Activated naive CD4-positive, alpha-beta T cell treated with anti-CD3 and anti-CD28 coated beads, Interleukin-2, amount 50 U/mL, for 24 hours (primary cell): ENCODE measurements around the gene UVRAG.
"Not testable (repeated sequence)": the region's sequence is repeated elsewhere in the genome, so short reads cannot be mapped to it uniquely, and the experiment has no call there.

Experiments used
- H3K27ac Mint-ChIP-seq: one replicate; pipeline ENCODE4 v1.8.0; 2021; ENCODE audit warnings: mild to moderate bottlenecking, mixed read lengths
- H3K27me3 Mint-ChIP-seq: one replicate; pipeline ENCODE4 v1.8.0; 2021; ENCODE audit warnings: mixed read lengths
- H3K36me3 Mint-ChIP-seq: one replicate; pipeline ENCODE4 v1.8.0; 2021; ENCODE audit warnings: mixed read lengths
- H3K4me1 Mint-ChIP-seq: one replicate; pipeline ENCODE4 v1.8.0; 2021; ENCODE audit warnings: mixed read lengths
- H3K4me3 Mint-ChIP-seq: one replicate; pipeline ENCODE4 v1.8.0; 2021; ENCODE audit warnings: mild to moderate bottlenecking, mixed read lengths
- H3K9me3 Mint-ChIP-seq: one replicate; pipeline ENCODE4 v1.8.0; 2021; ENCODE audit warnings: mixed read lengths

UVRAG gene

GRCh38 chr11:75949023-75949672 is 134.1 kb downstream of the UVRAG start:
- no peaks in the 10 kb centered on the region for H3K36me3 Mint-ChIP-seq
- H3K27me3 Mint-ChIP-seq, result no peaks in the 10 kb centered on the region
- no peak overlapping the region for H3K27ac Mint-ChIP-seq
- peaks cover 28% of the 10 kb centered on the region for H3K4me1 Mint-ChIP-seq
- H3K4me3 Mint-ChIP-seq, result no peak overlapping the region
- H3K9me3 Mint-ChIP-seq, result no peaks in the 10 kb centered on the region

GRCh38 chr11:75950141-75950540 is 135.1 kb downstream of the UVRAG start:
- no peaks in the 10 kb centered on the region for H3K9me3 Mint-ChIP-seq
- H3K27ac Mint-ChIP-seq, result no peak overlapping the region
- H3K4me3 Mint-ChIP-seq, result no peak overlapping the region
- no peaks in the 10 kb centered on the region for H3K27me3 Mint-ChIP-seq
- peaks cover 28% of the 10 kb centered on the region for H3K4me1 Mint-ChIP-seq
- H3K36me3 Mint-ChIP-seq, result peaks cover 2% of the 10 kb centered on the region

GRCh38 chr11:75954039-75954438 is 139.0 kb downstream of the UVRAG start:
- Mint-ChIP-seq H3K4me3 (no peak overlapping the region), H3K36me3 (peaks cover 6% of the 10 kb centered on the region), H3K4me1 (peaks cover 12% of the 10 kb centered on the region), H3K9me3 (no peaks in the 10 kb centered on the region), H3K27me3 (no peaks in the 10 kb centered on the region), H3K27ac (no peak overlapping the region)

- Mint-ChIP-seq H3K4me3 (no peak overlapping the region), H3K9me3 (no peaks in the 10 kb centered on the region), H3K27ac (no peak overlapping the region), H3K27me3 (no peaks in the 10 kb centered on the region), H3K36me3 (peaks cover 6% of the 10 kb centered on the region), H3K4me1 (peaks cover 19% of the 10 kb centered on the region)
Measured at GRCh38 chr11:75955443-75955842, 140.4 kb downstream of the UVRAG start.

- Mint-ChIP-seq H3K27ac (no peak overlapping the region), H3K36me3 (peaks cover 9% of the 10 kb centered on the region), H3K4me3 (no peak overlapping the region), H3K27me3 (no peaks in the 10 kb centered on the region), H3K9me3 (no peaks in the 10 kb centered on the region), H3K4me1 (peaks cover 17% of the 10 kb centered on the region)
Measured at GRCh38 chr11:75959540-75959939, 144.5 kb downstream of the UVRAG start.

- peaks cover 20% of the 10 kb centered on the region for H3K4me1 Mint-ChIP-seq
Measured at GRCh38 chr11:75964071-75964470, 149.1 kb downstream of the UVRAG start.

GRCh38 chr11:75966537-75967287 is 151.7 kb downstream of the UVRAG start:
- H3K4me3 Mint-ChIP-seq, result no peak overlapping the region
- H3K36me3 Mint-ChIP-seq, result peaks cover 17% of the 10 kb centered on the region
- no peaks in the 10 kb centered on the region for H3K27me3 Mint-ChIP-seq
- peaks cover 5% of the 10 kb centered on the region for H3K9me3 Mint-ChIP-seq
- H3K4me1 Mint-ChIP-seq, result peaks cover 16% of the 10 kb centered on the region
- no peak overlapping the region for H3K27ac Mint-ChIP-seq

More at GRCh38 chr11:75964071-75964470, 149.1 kb downstream of the UVRAG start:
- no peaks in the 10 kb centered on the region for H3K9me3 Mint-ChIP-seq
- no peak overlapping the region for H3K4me3 Mint-ChIP-seq
- no peaks in the 10 kb centered on the region for H3K27me3 Mint-ChIP-seq
- no peak overlapping the region for H3K27ac Mint-ChIP-seq
- H3K36me3 Mint-ChIP-seq, result peaks cover 9% of the 10 kb centered on the region

- H3K4me3 Mint-ChIP-seq, result no peak overlapping the region
- H3K4me1 Mint-ChIP-seq, result peaks cover 16% of the 10 kb centered on the region
- H3K27me3 Mint-ChIP-seq, result no peaks in the 10 kb centered on the region
Measured at GRCh38 chr11:75968021-75968625, 153.1 kb downstream of the UVRAG start.

GRCh38 chr11:75969626-75970308 is 154.8 kb downstream of the UVRAG start:
- Mint-ChIP-seq H3K36me3 (peaks cover 31% of the 10 kb centered on the region), H3K4me1 (peaks cover 16% of the 10 kb centered on the region), H3K4me3 (no peak overlapping the region), H3K27me3 (no peaks in the 10 kb centered on the region), H3K9me3 (peaks cover 11% of the 10 kb centered on the region), H3K27ac (no peak overlapping the region)

More at GRCh38 chr11:75968021-75968625, 153.1 kb downstream of the UVRAG start:
- peaks cover 7% of the 10 kb centered on the region for H3K9me3 Mint-ChIP-seq
- H3K27ac Mint-ChIP-seq, result no peak overlapping the region
- peaks cover 24% of the 10 kb centered on the region for H3K36me3 Mint-ChIP-seq

- peaks cover 11% of the 10 kb centered on the region for H3K9me3 Mint-ChIP-seq
- H3K4me3 Mint-ChIP-seq, H3K27me3 Mint-ChIP-seq, H3K27ac Mint-ChIP-seq: not testable (repeated sequence)
- peaks cover 34% of the 10 kb centered on the region for H3K4me1 Mint-ChIP-seq
- peaks cover 33% of the 10 kb centered on the region for H3K36me3 Mint-ChIP-seq
Measured at GRCh38 chr11:75973710-75974109, 158.7 kb downstream of the UVRAG start.

GRCh38 chr11:75979075-75979474 is 164.1 kb downstream of the UVRAG start:
- H3K27me3 Mint-ChIP-seq, H3K4me3 Mint-ChIP-seq, H3K27ac Mint-ChIP-seq, H3K9me3 Mint-ChIP-seq: not testable (repeated sequence)
- Mint-ChIP-seq H3K36me3 (peaks cover 20% of the 10 kb centered on the region), H3K4me1 (peaks cover 36% of the 10 kb centered on the region)

GRCh38 chr11:75979479-75980027 is 164.5 kb downstream of the UVRAG start:
- not testable (repeated sequence) for H3K27ac Mint-ChIP-seq, H3K4me3 Mint-ChIP-seq, H3K27me3 Mint-ChIP-seq, H3K9me3 Mint-ChIP-seq
- H3K4me1 Mint-ChIP-seq, result peaks cover 36% of the 10 kb centered on the region
- peaks cover 25% of the 10 kb centered on the region for H3K36me3 Mint-ChIP-seq

GRCh38 chr11:75980031-75980430 is 165.0 kb downstream of the UVRAG start:
- Mint-ChIP-seq H3K9me3 (no peaks in the 10 kb centered on the region), H3K27me3 (no peaks in the 10 kb centered on the region), H3K36me3 (peaks cover 22% of the 10 kb centered on the region), H3K27ac (no peak overlapping the region), H3K4me1 (peaks cover 36% of the 10 kb centered on the region), H3K4me3 (no peak overlapping the region)

- H3K27ac Mint-ChIP-seq, result no peak overlapping the region
- peaks cover 24% of the 10 kb centered on the region for H3K4me1 Mint-ChIP-seq
- peaks cover 20% of the 10 kb centered on the region for H3K36me3 Mint-ChIP-seq
- no peaks in the 10 kb centered on the region for H3K27me3 Mint-ChIP-seq
- no peak overlapping the region for H3K4me3 Mint-ChIP-seq
- no peaks in the 10 kb centered on the region for H3K9me3 Mint-ChIP-seq
Measured at GRCh38 chr11:75981546-75981945, 166.5 kb downstream of the UVRAG start.

- Mint-ChIP-seq H3K9me3 (no peaks in the 10 kb centered on the region), H3K36me3 (peaks cover 23% of the 10 kb centered on the region), H3K4me3 (no peak overlapping the region), H3K27me3 (no peaks in the 10 kb centered on the region), H3K4me1 (peaks cover 16% of the 10 kb centered on the region), H3K27ac (no peak overlapping the region)
Measured at GRCh38 chr11:75982309-75982708, 167.3 kb downstream of the UVRAG start.
